SU-DHL-6 (cell line): ENCODE results near the gene ETV1.

Source experiments
- H2AFZ ChIP-seq: fragments of 200-600 bp; sonication (generic); 2 replicates; pipeline ENCODE4 v1.6.1; 2014; ENCODE audit warnings: low read depth, mild to moderate bottlenecking, moderate library complexity, mixed read lengths, antibody characterized with exemption, low read length; ENCODE audit not compliant: severe bottlenecking
- H3F3A ChIP-seq: fragments of 200-600 bp; shearing (Covaris generic); 2 replicates; pipeline ENCODE4 v1.6.0; 2016; ENCODE audit warnings: antibody characterized with exemption, mild to moderate bottlenecking; ENCODE audit not compliant: insufficient read depth
- H3K27ac ChIP-seq: fragments of 200-600 bp; sonication (generic); 2 replicates; pipeline ENCODE4 v1.5.1; 2016; ENCODE audit warnings: low read depth, mild to moderate bottlenecking, low read length, moderate library complexity, mixed read lengths
- H3K27me3 ChIP-seq: fragments of 200-600 bp; sonication (generic), shearing (Covaris generic); 2 replicates; pipeline ENCODE4 v1.6.0; 2014; ENCODE audit warnings: mild to moderate bottlenecking, low read length
- H3K36me3 ChIP-seq: fragments of 200-600 bp; sonication (generic); 2 replicates; pipeline ENCODE4 v1.6.1; 2014; ENCODE audit warnings: mild to moderate bottlenecking, low read length, mixed read lengths
- H3K4me2 ChIP-seq: fragments of 300-600, 200-600 bp; shearing (Covaris generic), sonication (generic); 2 replicates; pipeline ENCODE4 v1.6.0; 2014; ENCODE audit warnings: low read length, low read depth, mild to moderate bottlenecking; ENCODE audit not compliant: poor library complexity, severe bottlenecking
- H3K4me3 ChIP-seq: fragments of 200-600 bp; sonication (generic); 2 replicates; pipeline ENCODE4 v1.5.1; 2014; ENCODE audit warnings: antibody characterized with exemption, low read length, mild to moderate bottlenecking, mixed read lengths; ENCODE audit not compliant: insufficient read depth, poor library complexity, severe bottlenecking
- H3K79me2 ChIP-seq: fragments of 200-600 bp; sonication (generic); 2 replicates; pipeline ENCODE4 v1.6.1; 2014; ENCODE audit warnings: mild to moderate bottlenecking, low read length, moderate library complexity; ENCODE audit not compliant: insufficient read depth
- H3K9ac ChIP-seq: fragments of 200-600 bp; sonication (generic); 2 replicates; pipeline ENCODE4 v1.7.0; 2014; ENCODE audit warnings: mild to moderate bottlenecking, low read length
- H3K9me2 ChIP-seq: fragments of 200-600 bp; sonication (generic); replicated peaks from 2 replicates; pipeline ENCODE4 v1.6.1; 2014; ENCODE audit warnings: low read length; ENCODE audit not compliant: insufficient read depth
- H3K9me3 ChIP-seq: fragments of 200-600 bp; sonication (generic); 2 replicates; pipeline ENCODE4 v1.6.1; 2014; ENCODE audit warnings: low read length, mixed read lengths; ENCODE audit not compliant: insufficient read depth
- H4K20me1 ChIP-seq: fragments of 200-600 bp; sonication (generic); 2 replicates; pipeline ENCODE4 v1.6.1; 2014; ENCODE audit warnings: low read depth, mild to moderate bottlenecking, antibody characterized with exemption, low read length, moderate library complexity, mixed read lengths
- EZH2phosphoT487 ChIP-seq: fragments of 200-600 bp; sonication (generic), shearing (Covaris generic); conservative IDR thresholded peaks from 2 replicates; pipeline ENCODE4 v1.6.1; 2018; ENCODE audit warnings: mild to moderate bottlenecking, antibody characterized with exemption, low read length, moderate library complexity, mixed read lengths
- TF ChIP-seq, protein P1 (sequence below): fragments of 200-600 bp; sonication (generic); IDR thresholded peaks from one replicate; pipeline ENCODE4 v1.5.1; 2017; ENCODE audit warnings: antibody characterized with exemption, mild to moderate bottlenecking, low read length, moderate library complexity; ENCODE audit not compliant: insufficient read depth, poor library complexity, severe bottlenecking

Gene ETV1

DNA sequence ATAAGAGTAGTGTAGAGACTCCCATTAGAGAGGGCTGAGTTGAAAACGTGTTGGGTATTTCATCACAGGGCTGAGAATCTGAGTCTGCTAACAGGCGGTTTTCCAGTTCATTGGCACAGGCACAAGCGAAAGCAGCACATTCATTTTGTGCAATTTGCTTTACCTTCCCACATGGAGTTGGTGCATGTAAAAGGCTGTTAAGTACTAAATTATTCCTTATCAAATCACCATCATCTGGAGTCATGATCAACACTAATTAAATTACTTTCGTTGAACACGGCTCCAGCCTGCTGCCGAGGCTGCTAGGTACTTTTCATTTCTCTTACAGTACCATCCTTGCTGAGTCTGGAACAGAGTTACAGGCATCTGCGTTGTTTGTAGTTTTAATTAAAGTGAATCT lies 43.8 kb downstream of the ETV1 start:
- Histone ChIP-seq H3K9me2 (no peaks in the 10 kb centered on the region), H3K9me3 (no peaks in the 10 kb centered on the region), H3K27ac (no peak overlapping the region), H2AFZ (no peak overlapping the region), H4K20me1 (no peaks in the 10 kb centered on the region), H3K4me3 (no peak overlapping the region), H3K27me3 (no peaks in the 10 kb centered on the region), H3K79me2 (no peaks in the 10 kb centered on the region), H3K4me2 (no peak overlapping the region), H3K9ac (no peak overlapping the region), H3F3A (no peaks in the 10 kb centered on the region), H3K36me3 (no peaks in the 10 kb centered on the region)
- TF ChIP-seq, protein P1, sequence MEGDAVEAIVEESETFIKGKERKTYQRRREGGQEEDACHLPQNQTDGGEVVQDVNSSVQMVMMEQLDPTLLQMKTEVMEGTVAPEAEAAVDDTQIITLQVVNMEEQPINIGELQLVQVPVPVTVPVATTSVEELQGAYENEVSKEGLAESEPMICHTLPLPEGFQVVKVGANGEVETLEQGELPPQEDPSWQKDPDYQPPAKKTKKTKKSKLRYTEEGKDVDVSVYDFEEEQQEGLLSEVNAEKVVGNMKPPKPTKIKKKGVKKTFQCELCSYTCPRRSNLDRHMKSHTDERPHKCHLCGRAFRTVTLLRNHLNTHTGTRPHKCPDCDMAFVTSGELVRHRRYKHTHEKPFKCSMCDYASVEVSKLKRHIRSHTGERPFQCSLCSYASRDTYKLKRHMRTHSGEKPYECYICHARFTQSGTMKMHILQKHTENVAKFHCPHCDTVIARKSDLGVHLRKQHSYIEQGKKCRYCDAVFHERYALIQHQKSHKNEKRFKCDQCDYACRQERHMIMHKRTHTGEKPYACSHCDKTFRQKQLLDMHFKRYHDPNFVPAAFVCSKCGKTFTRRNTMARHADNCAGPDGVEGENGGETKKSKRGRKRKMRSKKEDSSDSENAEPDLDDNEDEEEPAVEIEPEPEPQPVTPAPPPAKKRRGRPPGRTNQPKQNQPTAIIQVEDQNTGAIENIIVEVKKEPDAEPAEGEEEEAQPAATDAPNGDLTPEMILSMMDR = no peak
- no peak for TF ChIP-seq EZH2phosphoT487

DNA sequence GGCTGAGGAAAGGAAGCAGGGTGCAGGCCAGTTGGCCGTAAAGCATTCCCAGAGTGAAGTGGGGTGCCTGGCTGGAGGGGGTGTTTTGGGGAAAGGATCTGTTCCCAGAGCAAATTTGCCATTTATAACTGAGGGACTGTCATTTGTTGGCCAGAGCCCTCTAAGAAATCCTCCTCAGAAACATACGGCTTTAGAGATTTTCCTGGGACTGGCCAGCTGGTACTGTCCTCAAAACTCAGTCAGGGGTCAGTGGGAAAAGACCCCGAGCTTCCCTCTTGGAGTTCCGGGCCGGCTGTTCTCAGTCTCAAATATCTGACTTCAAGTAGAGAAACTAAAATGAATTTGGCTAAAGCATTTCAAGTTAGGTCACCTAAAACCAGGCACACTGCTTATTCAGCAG lies 55.9 kb downstream of the ETV1 start:
- Histone ChIP-seq H2AFZ (no peak overlapping the region), H4K20me1 (no peaks in the 10 kb centered on the region), H3K9me2 (no peaks in the 10 kb centered on the region), H3K27me3 (no peaks in the 10 kb centered on the region), H3K79me2 (no peaks in the 10 kb centered on the region), H3F3A (no peaks in the 10 kb centered on the region), H3K9me3 (no peaks in the 10 kb centered on the region), H3K27ac (no peak overlapping the region), H3K36me3 (no peaks in the 10 kb centered on the region), H3K9ac (no peak overlapping the region), H3K4me2 (no peak overlapping the region), H3K4me3 (no peak overlapping the region)
- no peak for TF ChIP-seq EZH2phosphoT487
- TF ChIP-seq, protein P1 = no peak

DNA sequence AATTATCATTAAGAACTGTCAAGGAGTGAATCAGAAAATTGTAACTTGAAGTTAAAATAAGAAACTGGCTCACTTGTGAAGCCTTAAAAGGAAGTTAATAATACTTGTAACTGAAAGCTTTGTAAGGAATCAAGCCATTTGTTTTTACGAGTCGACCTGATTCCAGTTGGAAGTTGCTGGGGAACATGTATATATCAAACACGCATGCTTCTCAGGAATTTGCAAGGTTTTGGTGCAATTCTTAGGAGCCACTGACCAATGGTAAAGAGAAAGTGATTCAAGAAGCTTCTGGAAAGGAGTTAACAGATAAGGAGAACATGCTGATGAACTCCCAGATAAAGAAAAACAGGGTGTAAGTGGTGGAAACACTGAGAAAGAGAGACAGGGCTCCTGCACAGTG lies 56.4 kb downstream of the ETV1 start:
- Histone ChIP-seq H3K79me2 (no peaks in the 10 kb centered on the region), H3K27ac (no peak overlapping the region), H3K36me3 (no peaks in the 10 kb centered on the region), H3K9me3 (no peaks in the 10 kb centered on the region), H4K20me1 (no peaks in the 10 kb centered on the region), H3K9me2 (no peaks in the 10 kb centered on the region), H3K9ac (no peak overlapping the region), H3K27me3 (no peaks in the 10 kb centered on the region), H2AFZ (no peak overlapping the region), H3K4me2 (no peak overlapping the region), H3K4me3 (no peak overlapping the region), H3F3A (no peaks in the 10 kb centered on the region)
- TF ChIP-seq, protein P1 = no peak
- TF ChIP-seq EZH2phosphoT487 = no peak

DNA sequence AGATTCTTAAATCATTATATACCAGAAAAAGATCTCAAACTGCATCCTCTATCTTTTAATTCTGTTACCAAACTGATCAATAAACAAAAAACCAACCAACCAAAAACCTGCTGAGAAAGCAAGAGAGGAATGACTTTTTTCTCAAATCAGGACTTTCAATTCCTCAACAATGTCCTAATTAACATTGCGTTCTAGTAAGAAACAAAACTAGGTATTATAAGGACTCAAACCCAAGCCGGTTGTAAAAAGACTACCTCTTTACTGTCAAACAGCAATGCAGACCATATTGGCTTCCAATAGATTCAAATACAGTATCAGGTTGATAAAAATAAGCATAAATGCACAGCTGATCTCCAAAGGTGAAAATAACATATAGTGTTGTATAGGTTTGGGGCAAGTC lies 57.3 kb downstream of the ETV1 start:
- Histone ChIP-seq H3K4me3 (no peak overlapping the region), H3K4me2 (no peak overlapping the region), H3F3A (no peaks in the 10 kb centered on the region), H2AFZ (no peak overlapping the region), H3K36me3 (no peaks in the 10 kb centered on the region), H3K27ac (no peak overlapping the region), H3K9me2 (no peaks in the 10 kb centered on the region), H3K79me2 (no peaks in the 10 kb centered on the region), H3K9ac (no peak overlapping the region), H3K9me3 (no peaks in the 10 kb centered on the region), H3K27me3 (no peaks in the 10 kb centered on the region), H4K20me1 (no peaks in the 10 kb centered on the region)
- no peak for TF ChIP-seq EZH2phosphoT487
- TF ChIP-seq, protein P1 = no peak
